Subcutaneous adipose tissue (tissue), 4 donors: Measurements from ENCODE around the gene BCLAF1. TPM values are rescaled to one million over a fixed set of nuclear protein-coding genes. Genes with fewer than 3 reads are reported as not detected.

Experiments
- small RNA-seq: library from RNA; depleted of rRNA; stranded (forward); fragments of <200 nt; gene quantifications from one replicate; pipeline ENCODE3, GENCODE V24; 2016
- total RNA-seq, 4 donors: library from RNA; depleted of rRNA; stranded (reverse); fragments of >200 nt; gene quantifications; one replicate each; pipeline ENCODE4 v1.1.0, GENCODE V29; 2016
- TF ChIP-seq, protein P1 (sequence below): fragments of 450-650 bp; IDR thresholded peaks from one replicate; pipeline ENCODE4 v1.5.1; 2016; ENCODE audit warnings: low read depth, mild to moderate bottlenecking, control low read depth, antibody characterized with exemption, moderate library complexity

The BCLAF1 gene
- total RNA-seq, 4 donors from 2014 or later = 96.1 to 215 (median 116) TPM

DNA sequence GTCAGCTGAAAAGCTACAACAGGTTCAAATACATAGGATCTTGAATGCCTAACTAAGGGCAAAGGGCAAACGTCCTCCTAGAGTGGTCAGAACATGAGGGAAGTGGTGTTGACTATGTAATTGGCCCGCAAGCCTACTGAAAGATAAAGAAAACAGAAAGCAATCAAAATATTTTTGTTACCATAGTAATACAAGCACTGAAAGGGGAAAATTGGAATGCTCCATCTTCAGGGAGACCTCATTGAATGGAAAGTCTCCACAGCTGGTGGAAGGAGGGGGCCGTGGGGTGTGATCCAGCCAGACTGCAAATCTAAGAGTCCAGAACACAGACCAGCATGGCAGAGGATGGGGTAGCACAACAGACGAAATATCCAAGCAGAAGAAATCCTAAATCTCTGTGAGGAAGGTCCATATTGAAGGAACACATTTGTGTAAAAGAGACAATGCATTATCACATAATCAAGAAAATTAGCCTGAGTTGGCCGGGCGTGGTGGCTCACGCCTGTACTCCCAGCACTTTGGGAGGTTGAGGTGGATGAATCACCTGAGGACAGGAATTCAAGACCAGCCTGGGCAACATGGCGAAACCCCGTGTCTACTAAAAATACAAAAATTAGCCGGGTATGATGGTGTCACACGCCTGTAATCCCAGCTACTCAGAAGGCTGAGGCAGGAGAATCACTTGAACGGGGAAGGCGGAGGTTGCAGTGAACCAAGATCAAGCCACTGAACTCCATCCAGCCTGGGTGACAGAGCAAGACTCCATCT lies 79.1 kb downstream of the BCLAF1 start:
- TF ChIP-seq, protein P1, sequence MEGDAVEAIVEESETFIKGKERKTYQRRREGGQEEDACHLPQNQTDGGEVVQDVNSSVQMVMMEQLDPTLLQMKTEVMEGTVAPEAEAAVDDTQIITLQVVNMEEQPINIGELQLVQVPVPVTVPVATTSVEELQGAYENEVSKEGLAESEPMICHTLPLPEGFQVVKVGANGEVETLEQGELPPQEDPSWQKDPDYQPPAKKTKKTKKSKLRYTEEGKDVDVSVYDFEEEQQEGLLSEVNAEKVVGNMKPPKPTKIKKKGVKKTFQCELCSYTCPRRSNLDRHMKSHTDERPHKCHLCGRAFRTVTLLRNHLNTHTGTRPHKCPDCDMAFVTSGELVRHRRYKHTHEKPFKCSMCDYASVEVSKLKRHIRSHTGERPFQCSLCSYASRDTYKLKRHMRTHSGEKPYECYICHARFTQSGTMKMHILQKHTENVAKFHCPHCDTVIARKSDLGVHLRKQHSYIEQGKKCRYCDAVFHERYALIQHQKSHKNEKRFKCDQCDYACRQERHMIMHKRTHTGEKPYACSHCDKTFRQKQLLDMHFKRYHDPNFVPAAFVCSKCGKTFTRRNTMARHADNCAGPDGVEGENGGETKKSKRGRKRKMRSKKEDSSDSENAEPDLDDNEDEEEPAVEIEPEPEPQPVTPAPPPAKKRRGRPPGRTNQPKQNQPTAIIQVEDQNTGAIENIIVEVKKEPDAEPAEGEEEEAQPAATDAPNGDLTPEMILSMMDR = no peak

GRCh38 chr6:136209496-136209895 lies 80.2 kb downstream of the BCLAF1 start:
- TF ChIP-seq, protein P1 = no peak

DNA sequence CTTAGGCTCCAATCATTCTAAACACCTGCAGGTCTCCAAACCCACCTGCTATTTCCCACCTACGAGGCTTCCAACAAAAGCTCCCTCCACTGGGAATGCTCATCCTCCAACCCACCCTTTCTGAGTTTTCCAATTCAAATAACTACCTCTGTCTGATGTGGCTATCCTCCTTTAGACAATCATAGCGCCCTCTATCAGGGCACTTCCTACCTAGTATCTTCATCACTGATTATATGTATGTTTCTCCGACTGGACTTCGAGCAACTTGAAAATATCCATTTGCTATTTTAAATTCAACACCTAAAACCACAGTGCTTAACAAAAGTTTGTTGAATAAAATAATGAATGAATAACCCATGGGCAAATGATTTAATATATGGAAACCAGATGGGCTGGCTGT lies 80.9 kb downstream of the BCLAF1 start:
- TF ChIP-seq, protein P1 = no peak

Small RNA genes lying within 50 kb of the gene (small RNA-seq; reads per million reads assigned to genes)
- not detected for gene AL023284.1

Other genes starting within 250 kb of the BCLAF1 start
- 1 to 10 TPM in 3 of 4 donors, under 1 TPM in 1; 0.88 to 5.1 (median 1.5) TPM for gene MTFR2, start 39.5 kb downstream of the BCLAF1 start, total RNA-seq